Naive B cell (primary cell): ENCODE data around the gene HOXD12. TPM values are rescaled to one million over a fixed set of nuclear protein-coding genes. Genes with fewer than 3 reads are reported as not detected.

Experiments used
- ATAC-seq, 2 donors: fragments of 150-1000 bp; cut with Tn5 transposase; 2 replicates each; pipeline ENCODE4 v1.10.0; 2021; ENCODE audit warnings: low read depth in 2 of 2, mild to moderate bottlenecking in 2 of 2, moderate library complexity in 2 of 2
- DNase-seq: peaks from one replicate; pipeline ENCODE4 v3.0.0; 2022
- H3K27ac Mint-ChIP-seq, 6 donors: one replicate each; pipeline ENCODE4 v1.8.0; 2020 to 2022; ENCODE audit warnings: mild to moderate bottlenecking in 6 of 6, mixed read lengths in 6 of 6, moderate library complexity in 5 of 6, inconsistent platforms in 2 of 6
- H3K27me3 Mint-ChIP-seq, 3 donors: one replicate each; pipeline ENCODE4 v1.8.0; 2021 to 2022; ENCODE audit warnings: mixed read lengths in 3 of 3, mild to moderate bottlenecking in 1 of 3
- H3K36me3 Mint-ChIP-seq, 2 donors: one replicate each; pipeline ENCODE4 v1.8.0; 2020 to 2022; ENCODE audit warnings: mixed read lengths in 2 of 2, inconsistent platforms in 1 of 2, mild to moderate bottlenecking in 1 of 2
- H3K4me1 Mint-ChIP-seq, 3 donors: one replicate each; pipeline ENCODE4 v1.8.0; 2020 to 2022; ENCODE audit warnings: mixed read lengths in 3 of 3, inconsistent platforms in 1 of 3, mild to moderate bottlenecking in 1 of 3, moderate library complexity in 1 of 3
- H3K4me3 Mint-ChIP-seq, 8 donors: one replicate each; pipeline ENCODE4 v1.8.0; 2020 to 2022; ENCODE audit warnings: mild to moderate bottlenecking in 8 of 8, mixed read lengths in 8 of 8, moderate library complexity in 8 of 8, inconsistent platforms in 2 of 8
- H3K9me3 Mint-ChIP-seq, 7 donors: one replicate each; pipeline ENCODE4 v1.8.0; 2020 to 2022; ENCODE audit warnings: mixed read lengths in 7 of 7, mild to moderate bottlenecking in 5 of 7, inconsistent platforms in 2 of 7, moderate library complexity in 1 of 7
- polyA plus RNA-seq, 6 donors: library from polyadenylated mRNA; unstranded; fragments of 300-500 nt; fragmentation: Illumina TruSeq; gene quantifications; one replicate each; pipeline ENCODE4 v1.2.3, GENCODE V29; 2021; ENCODE audit warnings: low read depth in 6 of 6

Gene HOXD12
- polyA plus RNA-seq, 6 donors from 2014 or later: not detected

GRCh38 chr2:176075481-176075880, 24.1 kb upstream of the HOXD12 start:
- DNase-seq (no peak), ATAC-seq (no peak)
- Mint-ChIP-seq H3K4me1 (peaks cover 7 to 11% (median 8%) of the 10 kb centered on the region in 3 donors), H3K9me3 (peaks cover 5 to 36% (median 16%) of the 10 kb centered on the region in 7 donors), H3K36me3 (peaks cover 7 to 20% of the 10 kb centered on the region in 2 donors), H3K4me3 (no peak overlapping the region), H3K27me3 (peaks cover 70 to 86% (median 79%) of the 10 kb centered on the region in 3 donors), H3K27ac (peak overlapping the region in 1 of 6 donors; percentile 27)

- no peak for ATAC-seq
- DNase-seq: no peak
- H3K36me3 Mint-ChIP-seq: peaks cover 7 to 20% of the 10 kb centered on the region in 2 donors
- peaks cover 67 to 80% (median 76%) of the 10 kb centered on the region in 3 donors for H3K27me3 Mint-ChIP-seq
- H3K4me1 Mint-ChIP-seq: peaks cover 7 to 12% (median 8%) of the 10 kb centered on the region in 3 donors
- peak overlapping the region in 1 of 6 donors; percentile 44 for H3K27ac Mint-ChIP-seq
- peak overlapping the region in 1 of 8 donors; percentile 51 for H3K4me3 Mint-ChIP-seq
- peaks cover 5 to 37% (median 17%) of the 10 kb centered on the region in 7 donors for H3K9me3 Mint-ChIP-seq
Observed at GRCh38 chr2:176076063-176076462, 23.5 kb upstream of the HOXD12 start.

- H3K27ac Mint-ChIP-seq: no peak overlapping the region
- ATAC-seq (no peak), DNase-seq (no peak)
- peaks cover 5 to 44% (median 23%) of the 10 kb centered on the region in 7 donors for H3K9me3 Mint-ChIP-seq
- peaks cover 69 to 78% (median 73%) of the 10 kb centered on the region in 3 donors for H3K27me3 Mint-ChIP-seq
- H3K36me3 Mint-ChIP-seq: peaks cover 7 to 20% of the 10 kb centered on the region in 2 donors
- H3K4me1 Mint-ChIP-seq: peaks cover 7 to 13% (median 8%) of the 10 kb centered on the region in 3 donors
- H3K4me3 Mint-ChIP-seq: peak overlapping the region in 1 of 8 donors; percentile 51
Observed at GRCh38 chr2:176076796-176077195, 22.8 kb upstream of the HOXD12 start.

- H3K4me3 Mint-ChIP-seq: peak overlapping the region; percentile 51 to 83 (median 64)
- H3K36me3 Mint-ChIP-seq: peaks cover 9 to 20% of the 10 kb centered on the region in 2 donors
Observed at GRCh38 chr2:176078541-176079284, 20.9 kb upstream of the HOXD12 start.

GRCh38 chr2:176079285-176079830, 20.2 kb upstream of the HOXD12 start:
- H3K9me3 Mint-ChIP-seq: peaks cover 5 to 60% (median 30%) of the 10 kb centered on the region in 7 donors
- peak overlapping the region in 5 of 6 donors; percentile 77 to 98 (median 88) for H3K27ac Mint-ChIP-seq
- peaks cover 66 to 72% (median 66%) of the 10 kb centered on the region in 3 donors for H3K27me3 Mint-ChIP-seq
- DNase-seq: no peak
- H3K4me1 Mint-ChIP-seq: peaks cover 7 to 14% (median 8%) of the 10 kb centered on the region in 3 donors
- H3K4me3 Mint-ChIP-seq: peak overlapping the region; percentile 59 to 83 (median 69)
- ATAC-seq: no peak
- H3K36me3 Mint-ChIP-seq: peaks cover 11 to 20% of the 10 kb centered on the region in 2 donors

More at GRCh38 chr2:176078541-176079284, 20.9 kb upstream of the HOXD12 start:
- H3K4me1 Mint-ChIP-seq: peaks cover 7 to 13% (median 8%) of the 10 kb centered on the region in 3 donors
- DNase-seq (no peak), ATAC-seq (no peak)
- H3K27me3 Mint-ChIP-seq: peaks cover 63 to 71% (median 66%) of the 10 kb centered on the region in 3 donors
- H3K9me3 Mint-ChIP-seq: peaks cover 5 to 53% (median 26%) of the 10 kb centered on the region in 7 donors
- H3K27ac Mint-ChIP-seq: peak overlapping the region in 4 of 6 donors; percentile 86 to 98 (median 92)

GRCh38 chr2:176079831-176080539, 19.6 kb upstream of the HOXD12 start:
- ATAC-seq: no peak
- H3K36me3 Mint-ChIP-seq: peaks cover 11 to 20% of the 10 kb centered on the region in 2 donors
- H3K27ac Mint-ChIP-seq: peak overlapping the region in 4 of 6 donors; percentile 86 to 98 (median 92)
- H3K9me3 Mint-ChIP-seq: peaks cover 5 to 63% (median 34%) of the 10 kb centered on the region in 7 donors
- peaks cover 7 to 17% (median 8%) of the 10 kb centered on the region in 3 donors for H3K4me1 Mint-ChIP-seq
- no peak for DNase-seq
- peaks cover 65 to 72% (median 66%) of the 10 kb centered on the region in 3 donors for H3K27me3 Mint-ChIP-seq
- H3K4me3 Mint-ChIP-seq: peak overlapping the region in 6 of 8 donors; percentile 59 to 82 (median 69)

GRCh38 chr2:176080540-176081375, 18.8 kb upstream of the HOXD12 start:
- H3K36me3 Mint-ChIP-seq: peaks cover 11 to 16% of the 10 kb centered on the region in 2 donors
- peaks cover 63 to 72% (median 65%) of the 10 kb centered on the region in 3 donors for H3K27me3 Mint-ChIP-seq
- no peak for DNase-seq
- no peak for ATAC-seq
- peaks cover 7 to 17% (median 8%) of the 10 kb centered on the region in 3 donors for H3K4me1 Mint-ChIP-seq
- H3K27ac Mint-ChIP-seq: peak overlapping the region in 5 of 6 donors; percentile 14 to 96 (median 79)
- H3K9me3 Mint-ChIP-seq: peaks cover 5 to 58% (median 37%) of the 10 kb centered on the region in 7 donors
- peak overlapping the region in 6 of 8 donors; percentile 26 to 76 (median 62) for H3K4me3 Mint-ChIP-seq

GRCh38 chr2:176081376-176081836, 18.2 kb upstream of the HOXD12 start:
- peaks cover 7 to 17% (median 10%) of the 10 kb centered on the region in 3 donors for H3K4me1 Mint-ChIP-seq
- H3K4me3 Mint-ChIP-seq: peak overlapping the region in 5 of 8 donors; percentile 39 to 76 (median 69)
- DNase-seq (no peak), ATAC-seq (no peak)
- H3K27me3 Mint-ChIP-seq: peaks cover 61 to 72% (median 62%) of the 10 kb centered on the region in 3 donors
- peaks cover 5 to 54% (median 39%) of the 10 kb centered on the region in 7 donors for H3K9me3 Mint-ChIP-seq
- peak overlapping the region in 5 of 6 donors; percentile 14 to 96 (median 83) for H3K27ac Mint-ChIP-seq
- H3K36me3 Mint-ChIP-seq: peaks cover 10 to 11% of the 10 kb centered on the region in 2 donors

GRCh38 chr2:176081837-176082524, 17.6 kb upstream of the HOXD12 start:
- peaks cover 61 to 73% (median 62%) of the 10 kb centered on the region in 3 donors for H3K27me3 Mint-ChIP-seq
- ATAC-seq (no peak), DNase-seq (no peak)
- H3K9me3 Mint-ChIP-seq: peaks cover 5 to 56% (median 40%) of the 10 kb centered on the region in 7 donors
- H3K36me3 Mint-ChIP-seq: peaks cover 11 to 12% of the 10 kb centered on the region in 2 donors
- peak overlapping the region in 4 of 6 donors; percentile 84 to 96 (median 92) for H3K27ac Mint-ChIP-seq
- peak overlapping the region in 6 of 8 donors; percentile 16 to 76 (median 70) for H3K4me3 Mint-ChIP-seq
- peaks cover 7 to 17% (median 14%) of the 10 kb centered on the region in 3 donors for H3K4me1 Mint-ChIP-seq

- Mint-ChIP-seq H3K27ac (peak overlapping the region in 4 of 6 donors; percentile 16 to 96 (median 88)), H3K36me3 (peaks cover 11 to 17% of the 10 kb centered on the region in 2 donors), H3K9me3 (peaks cover 5 to 61% (median 40%) of the 10 kb centered on the region in 7 donors), H3K27me3 (peaks cover 62 to 78% (median 64%) of the 10 kb centered on the region in 3 donors), H3K4me3 (peak overlapping the region in 4 of 8 donors; percentile 29 to 75 (median 70)), H3K4me1 (peaks cover 7 to 17% (median 14%) of the 10 kb centered on the region in 3 donors)
- ATAC-seq (no peak), DNase-seq (no peak)
Observed at GRCh38 chr2:176082525-176082823, 17.1 kb upstream of the HOXD12 start.

- peak overlapping the region in 4 of 6 donors; percentile 16 to 96 (median 88) for H3K27ac Mint-ChIP-seq
- peaks cover 5 to 61% (median 40%) of the 10 kb centered on the region in 7 donors for H3K9me3 Mint-ChIP-seq
- peak overlapping the region in 5 of 8 donors; percentile 44 to 75 (median 67) for H3K4me3 Mint-ChIP-seq
- H3K4me1 Mint-ChIP-seq: peaks cover 7 to 20% (median 16%) of the 10 kb centered on the region in 3 donors
- peaks cover 65 to 83% (median 65%) of the 10 kb centered on the region in 3 donors for H3K27me3 Mint-ChIP-seq
- no peak for DNase-seq
- ATAC-seq: no peak
- H3K36me3 Mint-ChIP-seq: peaks cover 11 to 17% of the 10 kb centered on the region in 2 donors
Observed at GRCh38 chr2:176082824-176083751, 16.5 kb upstream of the HOXD12 start.
